ENCODE measurements around the gene CCDC78. TPM values are rescaled to one million over a fixed set of nuclear protein-coding genes. Genes with fewer than 3 reads are reported as not detected.

The CCDC78 gene
- total and polyA plus RNA-seq, 2 of the 13 experiments (the other 11 are each of a cell fraction or from before 2014, with no cell fraction given): 0.53 to 1.5 TPM

DNA sequence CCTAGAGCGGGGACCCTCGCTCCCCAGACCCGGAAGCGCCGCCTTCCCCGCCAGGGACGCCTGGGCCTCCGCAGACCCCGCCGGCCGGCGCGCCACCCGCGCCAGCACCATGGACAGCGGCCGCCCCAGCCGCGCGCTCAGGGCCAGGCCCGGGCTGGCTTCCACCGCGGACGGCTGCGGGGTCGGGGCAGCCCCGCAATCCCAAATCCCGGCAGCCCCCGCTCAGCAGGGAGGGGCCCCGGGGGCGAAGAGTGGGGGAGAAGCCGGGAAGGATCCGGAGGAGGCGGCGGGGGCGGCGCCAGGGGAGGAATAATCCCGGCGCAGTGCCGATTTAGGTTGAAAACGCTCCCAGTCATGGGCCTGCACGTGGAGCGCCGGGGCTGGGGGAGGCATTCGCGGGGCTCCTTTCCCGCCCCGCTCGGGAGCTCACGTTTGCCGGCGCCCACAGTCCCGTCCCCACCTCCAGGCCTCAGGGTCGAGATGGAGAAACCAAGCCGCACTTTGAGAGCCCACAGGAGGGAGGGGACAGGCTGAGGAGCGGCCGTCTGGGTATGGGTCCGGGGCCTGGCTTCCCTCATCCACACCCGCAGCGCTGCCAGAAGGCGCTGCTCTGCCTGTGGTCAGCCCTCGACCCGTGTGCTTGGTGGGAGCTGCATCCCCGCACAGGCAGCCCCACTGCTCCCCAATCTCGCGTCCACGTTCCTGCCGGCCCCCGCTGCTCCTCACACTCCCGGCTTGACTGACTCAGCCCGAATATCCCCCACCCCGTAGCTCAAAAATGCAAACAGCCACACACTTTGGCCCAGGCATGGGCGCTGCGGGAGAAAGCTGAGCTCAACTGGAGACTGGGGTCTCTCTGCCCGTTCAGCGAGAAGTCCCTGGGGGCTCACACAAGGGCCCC lies 25.3 kb downstream of the CCDC78 start (continued):
- TF ChIP-seq ZNF761 (CRISPR knock-in tag; conservative IDR thresholded peaks at IDR 0.05) (peak; percentile 75; the same call in 1 of the 2 replicates), SIN3A (IDR thresholded peaks at IDR 0.05; ENCODE audit: borderline replicate concordance, low read depth, low read length) (peak; percentile 58; the same call in 1 of the 2 replicates), SP140L (CRISPR knock-in tag; IDR thresholded peaks at IDR 0.05; ENCODE audit: borderline replicate concordance) (no peak), KLF6 (CRISPR knock-in tag; IDR thresholded peaks at IDR 0.05) (peak; percentile 97), ZNF605 (CRISPR knock-in tag; IDR thresholded peaks at IDR 0.05) (no peak), CEBPG (CRISPR knock-in tag; IDR thresholded peaks at IDR 0.05) (no peak), SRY (CRISPR knock-in tag; IDR thresholded peaks at IDR 0.05) (peak; percentile 86; the same call in 1 of the 2 replicates), ELF1 (CRISPR knock-in tag; IDR thresholded peaks at IDR 0.05) (no peak), SOX5 (CRISPR knock-in tag; IDR thresholded peaks at IDR 0.05; ENCODE audit: borderline replicate concordance) (no peak), ZNF30 (CRISPR knock-in tag; IDR thresholded peaks at IDR 0.05) (no peak), IKZF1 (IDR thresholded peaks at IDR 0.05) (no peak), CENPT (CRISPR knock-in tag; IDR thresholded peaks at IDR 0.05; ENCODE audit: low read depth) (no peak)
- TF ChIP-seq, protein P1, sequence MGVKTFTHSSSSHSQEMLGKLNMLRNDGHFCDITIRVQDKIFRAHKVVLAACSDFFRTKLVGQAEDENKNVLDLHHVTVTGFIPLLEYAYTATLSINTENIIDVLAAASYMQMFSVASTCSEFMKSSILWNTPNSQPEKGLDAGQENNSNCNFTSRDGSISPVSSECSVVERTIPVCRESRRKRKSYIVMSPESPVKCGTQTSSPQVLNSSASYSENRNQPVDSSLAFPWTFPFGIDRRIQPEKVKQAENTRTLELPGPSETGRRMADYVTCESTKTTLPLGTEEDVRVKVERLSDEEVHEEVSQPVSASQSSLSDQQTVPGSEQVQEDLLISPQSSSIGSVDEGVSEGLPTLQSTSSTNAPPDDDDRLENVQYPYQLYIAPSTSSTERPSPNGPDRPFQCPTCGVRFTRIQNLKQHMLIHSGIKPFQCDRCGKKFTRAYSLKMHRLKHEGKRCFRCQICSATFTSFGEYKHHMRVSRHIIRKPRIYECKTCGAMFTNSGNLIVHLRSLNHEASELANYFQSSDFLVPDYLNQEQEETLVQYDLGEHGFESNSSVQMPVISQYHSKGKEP (CRISPR knock-in tag; IDR thresholded peaks at IDR 0.05): peak; percentile 84
- TF ChIP-seq, protein P2, sequence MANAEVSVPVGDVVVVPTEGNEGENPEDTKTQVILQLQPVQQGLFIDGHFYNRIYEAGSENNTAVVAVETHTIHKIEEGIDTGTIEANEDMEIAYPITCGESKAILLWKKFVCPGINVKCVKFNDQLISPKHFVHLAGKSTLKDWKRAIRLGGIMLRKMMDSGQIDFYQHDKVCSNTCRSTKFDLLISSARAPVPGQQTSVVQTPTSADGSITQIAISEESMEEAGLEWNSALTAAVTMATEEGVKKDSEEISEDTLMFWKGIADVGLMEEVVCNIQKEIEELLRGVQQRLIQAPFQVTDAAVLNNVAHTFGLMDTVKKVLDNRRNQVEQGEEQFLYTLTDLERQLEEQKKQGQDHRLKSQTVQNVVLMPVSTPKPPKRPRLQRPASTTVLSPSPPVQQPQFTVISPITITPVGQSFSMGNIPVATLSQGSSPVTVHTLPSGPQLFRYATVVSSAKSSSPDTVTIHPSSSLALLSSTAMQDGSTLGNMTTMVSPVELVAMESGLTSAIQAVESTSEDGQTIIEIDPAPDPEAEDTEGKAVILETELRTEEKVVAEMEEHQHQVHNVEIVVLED (CRISPR knock-in tag; IDR thresholded peaks at IDR 0.05; ENCODE audit: borderline replicate concordance): no peak
- TF ChIP-seq, protein P3, sequence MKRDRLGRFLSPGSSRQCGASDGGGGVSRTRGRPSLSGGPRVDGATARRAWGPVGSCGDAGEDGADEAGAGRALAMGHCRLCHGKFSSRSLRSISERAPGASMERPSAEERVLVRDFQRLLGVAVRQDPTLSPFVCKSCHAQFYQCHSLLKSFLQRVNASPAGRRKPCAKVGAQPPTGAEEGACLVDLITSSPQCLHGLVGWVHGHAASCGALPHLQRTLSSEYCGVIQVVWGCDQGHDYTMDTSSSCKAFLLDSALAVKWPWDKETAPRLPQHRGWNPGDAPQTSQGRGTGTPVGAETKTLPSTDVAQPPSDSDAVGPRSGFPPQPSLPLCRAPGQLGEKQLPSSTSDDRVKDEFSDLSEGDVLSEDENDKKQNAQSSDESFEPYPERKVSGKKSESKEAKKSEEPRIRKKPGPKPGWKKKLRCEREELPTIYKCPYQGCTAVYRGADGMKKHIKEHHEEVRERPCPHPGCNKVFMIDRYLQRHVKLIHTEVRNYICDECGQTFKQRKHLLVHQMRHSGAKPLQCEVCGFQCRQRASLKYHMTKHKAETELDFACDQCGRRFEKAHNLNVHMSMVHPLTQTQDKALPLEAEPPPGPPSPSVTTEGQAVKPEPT (CRISPR knock-in tag; IDR thresholded peaks at IDR 0.05; ENCODE audit: low read depth): peak; percentile 40; the same call in 1 of the 2 replicates
- TF ChIP-seq, protein P4, sequence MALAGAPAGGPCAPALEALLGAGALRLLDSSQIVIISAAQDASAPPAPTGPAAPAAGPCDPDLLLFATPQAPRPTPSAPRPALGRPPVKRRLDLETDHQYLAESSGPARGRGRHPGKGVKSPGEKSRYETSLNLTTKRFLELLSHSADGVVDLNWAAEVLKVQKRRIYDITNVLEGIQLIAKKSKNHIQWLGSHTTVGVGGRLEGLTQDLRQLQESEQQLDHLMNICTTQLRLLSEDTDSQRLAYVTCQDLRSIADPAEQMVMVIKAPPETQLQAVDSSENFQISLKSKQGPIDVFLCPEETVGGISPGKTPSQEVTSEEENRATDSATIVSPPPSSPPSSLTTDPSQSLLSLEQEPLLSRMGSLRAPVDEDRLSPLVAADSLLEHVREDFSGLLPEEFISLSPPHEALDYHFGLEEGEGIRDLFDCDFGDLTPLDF (CRISPR knock-in tag; IDR thresholded peaks at IDR 0.05): no peak
- TF ChIP-seq, protein P5, sequence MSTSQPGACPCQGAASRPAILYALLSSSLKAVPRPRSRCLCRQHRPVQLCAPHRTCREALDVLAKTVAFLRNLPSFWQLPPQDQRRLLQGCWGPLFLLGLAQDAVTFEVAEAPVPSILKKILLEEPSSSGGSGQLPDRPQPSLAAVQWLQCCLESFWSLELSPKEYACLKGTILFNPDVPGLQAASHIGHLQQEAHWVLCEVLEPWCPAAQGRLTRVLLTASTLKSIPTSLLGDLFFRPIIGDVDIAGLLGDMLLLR (CRISPR knock-in tag; IDR thresholded peaks at IDR 0.05): peak; percentile 61; the same call in 1 of the 2 replicates
